HepG2 (cell line): ENCODE measurements around the gene NPY1R.

Source experiments
- FOSL2 ChIP-seq: sonication (generic); formaldehyde crosslinking; IDR thresholded peaks from 2 replicates; pipeline ENCODE4 v1.4.0; 2020; ENCODE audit warnings: missing genetic modification reagents
- YY1 ChIP-seq: IDR thresholded peaks from 2 replicates; pipeline ENCODE4 v1.6.1; 2011; ENCODE audit warnings: low read length, low read depth, moderate library complexity, mild to moderate bottlenecking; ENCODE audit not compliant: insufficient read depth, insufficient replicate concordance
- TF ChIP-seq, protein P1 (sequence below): sonication (generic); formaldehyde crosslinking; IDR thresholded peaks from 2 replicates; pipeline ENCODE4 v1.8.1; 2023; ENCODE audit warnings: mild to moderate bottlenecking, missing genetic modification reagents
- TF ChIP-seq, protein P2 (sequence below): sonication (generic); formaldehyde crosslinking; IDR thresholded peaks from 2 replicates; pipeline ENCODE4 v1.5.0; 2020; ENCODE audit warnings: mild to moderate bottlenecking, missing genetic modification reagents, moderate library complexity
- TF ChIP-seq, protein P3 (sequence below): IDR thresholded peaks from 2 replicates; pipeline ENCODE4 v1.6.1; 2016; ENCODE audit warnings: missing compliant biosample characterization, missing genetic modification reagents, borderline replicate concordance

DNA sequence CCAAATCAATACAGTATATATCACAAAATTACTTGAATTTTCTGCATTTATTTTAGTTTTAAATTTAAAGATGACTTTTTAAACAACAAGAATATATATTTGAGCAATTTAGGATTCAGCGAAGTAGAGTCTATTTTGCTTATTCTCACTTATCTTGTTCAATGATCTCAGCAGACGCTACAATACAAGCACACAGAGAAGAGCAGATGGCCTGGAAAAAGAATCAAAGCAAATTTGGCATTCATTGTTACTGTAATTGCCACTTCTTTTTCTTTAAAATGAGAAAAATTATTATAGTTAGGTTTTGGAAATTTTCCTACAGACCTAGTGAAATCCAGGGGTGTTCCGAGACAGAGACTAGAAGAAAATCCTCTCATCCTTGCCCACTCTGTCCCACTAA is 57.5 kb downstream of the NPY1R start:
- TF ChIP-seq YY1 (no peak), FOSL2 (CRISPR knock-in tag) (no peak)
- TF ChIP-seq, protein P1, sequence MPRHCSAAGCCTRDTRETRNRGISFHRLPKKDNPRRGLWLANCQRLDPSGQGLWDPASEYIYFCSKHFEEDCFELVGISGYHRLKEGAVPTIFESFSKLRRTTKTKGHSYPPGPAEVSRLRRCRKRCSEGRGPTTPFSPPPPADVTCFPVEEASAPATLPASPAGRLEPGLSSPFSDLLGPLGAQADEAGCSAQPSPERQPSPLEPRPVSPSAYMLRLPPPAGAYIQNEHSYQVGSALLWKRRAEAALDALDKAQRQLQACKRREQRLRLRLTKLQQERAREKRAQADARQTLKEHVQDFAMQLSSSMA (CRISPR knock-in tag), result no peak
- TF ChIP-seq, protein P2, sequence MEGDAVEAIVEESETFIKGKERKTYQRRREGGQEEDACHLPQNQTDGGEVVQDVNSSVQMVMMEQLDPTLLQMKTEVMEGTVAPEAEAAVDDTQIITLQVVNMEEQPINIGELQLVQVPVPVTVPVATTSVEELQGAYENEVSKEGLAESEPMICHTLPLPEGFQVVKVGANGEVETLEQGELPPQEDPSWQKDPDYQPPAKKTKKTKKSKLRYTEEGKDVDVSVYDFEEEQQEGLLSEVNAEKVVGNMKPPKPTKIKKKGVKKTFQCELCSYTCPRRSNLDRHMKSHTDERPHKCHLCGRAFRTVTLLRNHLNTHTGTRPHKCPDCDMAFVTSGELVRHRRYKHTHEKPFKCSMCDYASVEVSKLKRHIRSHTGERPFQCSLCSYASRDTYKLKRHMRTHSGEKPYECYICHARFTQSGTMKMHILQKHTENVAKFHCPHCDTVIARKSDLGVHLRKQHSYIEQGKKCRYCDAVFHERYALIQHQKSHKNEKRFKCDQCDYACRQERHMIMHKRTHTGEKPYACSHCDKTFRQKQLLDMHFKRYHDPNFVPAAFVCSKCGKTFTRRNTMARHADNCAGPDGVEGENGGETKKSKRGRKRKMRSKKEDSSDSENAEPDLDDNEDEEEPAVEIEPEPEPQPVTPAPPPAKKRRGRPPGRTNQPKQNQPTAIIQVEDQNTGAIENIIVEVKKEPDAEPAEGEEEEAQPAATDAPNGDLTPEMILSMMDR (CRISPR knock-in tag), result no peak
- TF ChIP-seq, protein P3, sequence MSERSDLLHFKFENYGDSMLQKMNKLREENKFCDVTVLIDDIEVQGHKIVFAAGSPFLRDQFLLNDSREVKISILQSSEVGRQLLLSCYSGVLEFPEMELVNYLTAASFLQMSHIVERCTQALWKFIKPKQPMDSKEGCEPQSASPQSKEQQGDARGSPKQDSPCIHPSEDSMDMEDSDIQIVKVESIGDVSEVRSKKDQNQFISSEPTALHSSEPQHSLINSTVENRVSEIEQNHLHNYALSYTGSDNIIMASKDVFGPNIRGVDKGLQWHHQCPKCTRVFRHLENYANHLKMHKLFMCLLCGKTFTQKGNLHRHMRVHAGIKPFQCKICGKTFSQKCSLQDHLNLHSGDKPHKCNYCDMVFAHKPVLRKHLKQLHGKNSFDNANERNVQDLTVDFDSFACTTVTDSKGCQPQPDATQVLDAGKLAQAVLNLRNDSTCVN, result no peak
